GM23248 (cell line): Measurements from ENCODE around the gene ZNF519.
"Not testable (repeated sequence)": the region's sequence is repeated elsewhere in the genome, so short reads cannot be mapped to it uniquely, and the experiment has no call there.

Experiments used
- EZH2 ChIP-seq: fragments of 200-600 bp; sonication (generic); IDR thresholded peaks from 2 replicates; pipeline ENCODE4 v1.6.1; 2018; ENCODE audit warnings: antibody characterized with exemption, mild to moderate bottlenecking; ENCODE audit not compliant: insufficient read depth, poor library complexity, severe bottlenecking
- EZH2phosphoT487 ChIP-seq: fragments of 200-600 bp; sonication (generic); IDR thresholded peaks from 2 replicates; pipeline ENCODE4 v1.6.1; 2018; ENCODE audit warnings: antibody characterized with exemption, moderate library complexity, mild to moderate bottlenecking, low read depth; ENCODE audit not compliant: insufficient read depth

GRCh38 chr18:14151564-14152113 lies 19.4 kb upstream of the ZNF519 start:
- not testable (repeated sequence) for TF ChIP-seq EZH2phosphoT487, EZH2
